HG02610 (cell line): ENCODE data around the gene BACE1-AS.

Experiments
- ATAC-seq: cut with Tn5 transposase; IDR thresholded peaks from one replicate; pipeline ENCODE4 v1.9.1; 2021; ENCODE audit warnings: mild to moderate bottlenecking, moderate library complexity; ENCODE audit not compliant: unreplicated experiment

BACE1-AS gene

GRCh38 chr11:117289795-117290194, 1.4 kb upstream of the BACE1-AS start:
- ATAC-seq = no peak

GRCh38 chr11:117292616-117293015, 1.5 kb downstream of the BACE1-AS start:
- no peak for ATAC-seq

DNA sequence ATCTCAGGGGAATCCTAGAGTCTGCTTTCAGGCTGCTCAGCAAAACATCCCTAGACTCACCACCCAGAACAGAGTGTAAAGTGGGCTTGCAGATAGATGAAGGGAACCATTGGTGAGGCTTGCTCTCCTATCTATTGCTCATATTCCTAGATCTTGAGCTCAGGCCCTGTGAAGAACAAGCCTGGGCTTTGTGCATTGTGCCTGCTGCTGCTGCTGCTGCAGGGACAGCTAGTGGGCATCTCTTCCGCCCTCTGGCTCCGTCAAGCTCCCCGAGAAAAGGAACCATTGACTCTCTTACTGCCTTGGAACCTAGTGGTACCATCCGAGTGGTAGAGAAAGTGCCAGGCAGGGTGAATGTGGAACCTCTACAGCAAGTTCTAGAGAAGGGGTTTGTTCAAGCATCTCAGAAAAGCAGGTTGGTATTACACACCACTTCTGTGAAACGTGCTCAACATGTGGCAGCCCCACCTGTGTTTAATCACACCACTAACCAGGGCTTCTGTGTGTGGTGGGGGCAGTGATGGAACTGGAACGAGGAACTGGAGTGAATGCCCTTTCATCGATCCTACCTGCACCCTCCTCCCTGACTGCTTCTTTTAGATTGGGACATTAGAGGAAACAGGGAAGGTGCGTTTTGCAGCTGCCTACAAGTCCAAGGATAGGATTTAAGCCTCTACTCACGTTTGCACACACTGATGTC, 4.4 kb downstream of the BACE1-AS start:
- ATAC-seq = no peak

DNA sequence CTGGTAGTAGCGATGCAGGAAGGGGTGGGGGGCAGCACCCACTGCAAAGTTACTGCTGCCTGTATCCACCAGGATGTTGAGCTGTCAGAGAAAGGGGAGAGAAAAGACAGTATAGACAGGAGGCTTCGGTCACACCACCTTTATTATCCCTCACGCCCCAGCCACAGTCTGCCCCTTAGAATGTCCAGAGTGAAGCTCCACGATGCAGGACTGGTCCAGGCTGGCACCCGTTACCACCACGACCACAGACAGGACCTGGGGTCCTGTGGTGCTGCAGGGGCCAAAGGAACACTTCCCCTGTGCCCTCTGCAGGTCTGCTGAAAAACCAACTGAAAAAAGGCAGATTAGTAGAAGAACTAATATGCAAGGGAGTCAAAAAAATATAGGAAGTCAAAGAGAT, 5.7 kb downstream of the BACE1-AS start:
- ATAC-seq = no peak

DNA sequence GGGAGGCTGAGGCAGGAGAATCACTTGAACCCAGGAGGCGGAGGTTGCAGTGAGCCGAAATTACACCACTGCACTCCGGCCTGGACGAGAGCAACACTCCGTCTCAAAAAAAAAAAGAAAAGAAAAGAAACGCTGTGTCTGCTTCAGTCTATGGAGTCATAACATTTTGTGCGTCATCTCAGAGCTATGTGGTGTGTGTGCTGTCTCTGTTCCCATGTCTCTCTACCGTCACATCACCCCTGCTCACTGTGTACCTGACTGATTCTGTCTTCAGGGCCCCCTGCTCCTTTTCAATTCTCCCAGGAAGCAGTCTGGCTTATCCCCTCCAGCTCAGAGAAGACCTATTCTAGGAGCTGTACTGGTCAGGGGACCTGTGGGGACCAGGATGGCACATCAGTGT, 7.0 kb downstream of the BACE1-AS start:
- no peak for ATAC-seq

DNA sequence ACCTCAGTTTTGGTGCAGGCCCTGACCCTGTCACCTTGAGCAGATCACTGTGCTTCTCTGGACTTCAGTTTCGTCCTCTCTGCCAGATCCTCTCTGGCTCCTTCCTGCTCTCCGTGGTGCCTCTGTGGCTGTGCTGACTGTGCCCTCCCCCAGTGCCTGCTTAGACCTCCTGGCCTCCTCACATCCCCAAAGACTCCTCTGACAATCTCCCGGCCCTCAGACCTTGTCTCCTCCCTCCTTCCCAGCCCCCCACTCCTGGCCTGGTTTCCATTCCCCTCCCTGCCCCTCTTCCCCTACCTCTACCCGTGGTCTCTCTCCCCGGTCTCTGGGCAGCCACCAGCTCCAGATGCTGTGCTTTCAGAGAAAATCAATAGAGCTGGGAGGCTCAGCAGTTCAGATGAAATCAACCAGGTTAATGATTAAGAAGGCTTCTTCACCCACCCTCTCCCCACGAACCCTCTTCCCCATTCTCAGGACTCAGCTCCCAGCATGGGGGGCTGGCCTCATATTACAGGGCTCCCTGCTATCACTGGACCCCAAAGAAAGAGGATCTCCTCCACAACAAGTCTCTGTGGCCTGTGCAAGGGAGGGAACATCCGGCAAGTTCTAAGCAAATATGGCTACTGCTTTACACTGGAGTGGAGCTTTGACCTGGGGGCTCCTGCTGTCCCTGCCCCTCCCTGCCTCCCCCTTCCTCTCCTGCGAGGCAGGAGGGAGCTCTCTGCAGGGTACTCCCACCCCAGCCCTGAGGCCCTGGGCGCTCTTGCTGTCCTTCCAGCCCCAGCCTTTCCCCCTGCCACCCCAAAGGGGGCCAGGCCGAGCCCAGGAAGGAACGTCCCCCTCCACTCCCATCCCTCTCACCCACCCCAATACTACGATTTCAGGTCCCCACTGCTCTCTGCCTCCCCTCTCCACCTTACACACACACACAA, 8.5 kb downstream of the BACE1-AS start:
- ATAC-seq = no peak

DNA sequence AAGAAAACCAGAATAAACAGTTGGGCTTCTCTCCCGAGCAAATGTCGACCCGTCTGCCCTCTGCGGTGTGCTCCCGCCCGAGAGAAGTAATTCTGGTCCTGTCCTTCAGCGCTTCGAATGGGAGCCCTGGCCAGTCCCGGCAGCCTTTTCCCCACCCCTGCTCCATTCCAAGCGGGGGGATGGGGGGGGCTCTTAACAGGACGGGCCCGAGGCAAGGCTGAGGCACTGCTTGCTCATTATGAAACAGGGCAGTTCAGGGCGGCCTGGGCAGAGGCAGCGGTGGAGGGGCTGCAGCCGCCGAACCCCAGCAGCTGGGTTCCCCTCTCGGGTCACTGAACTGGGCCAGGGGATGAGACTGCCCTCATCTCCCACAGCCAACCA, 9.1 kb downstream of the BACE1-AS start:
- no peak for ATAC-seq

- ATAC-seq = no peak
Measured at GRCh38 chr11:117300773-117301172, 9.6 kb downstream of the BACE1-AS start.

DNA sequence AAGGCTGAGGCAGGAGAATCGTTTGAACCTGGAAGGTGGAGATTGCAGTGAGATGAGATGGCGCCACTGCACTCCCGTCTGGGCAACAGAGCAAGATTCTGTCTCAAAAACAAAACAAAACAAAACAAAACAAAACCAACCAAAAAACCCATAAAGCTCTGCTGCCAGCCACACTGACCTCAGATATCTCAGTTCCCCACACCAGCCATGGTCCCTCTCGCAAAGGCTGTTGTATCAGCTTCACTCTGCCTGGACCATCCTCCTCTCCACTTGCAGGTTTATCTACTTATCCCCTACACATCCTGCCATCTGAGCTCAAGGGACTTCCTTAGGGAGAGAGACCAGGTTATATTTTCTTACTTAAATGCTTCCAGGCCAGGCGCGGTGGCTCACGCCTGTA, 11.1 kb downstream of the BACE1-AS start:
- ATAC-seq = no peak

GRCh38 chr11:117303101-117303500, 12.0 kb downstream of the BACE1-AS start:
- no peak for ATAC-seq

DNA sequence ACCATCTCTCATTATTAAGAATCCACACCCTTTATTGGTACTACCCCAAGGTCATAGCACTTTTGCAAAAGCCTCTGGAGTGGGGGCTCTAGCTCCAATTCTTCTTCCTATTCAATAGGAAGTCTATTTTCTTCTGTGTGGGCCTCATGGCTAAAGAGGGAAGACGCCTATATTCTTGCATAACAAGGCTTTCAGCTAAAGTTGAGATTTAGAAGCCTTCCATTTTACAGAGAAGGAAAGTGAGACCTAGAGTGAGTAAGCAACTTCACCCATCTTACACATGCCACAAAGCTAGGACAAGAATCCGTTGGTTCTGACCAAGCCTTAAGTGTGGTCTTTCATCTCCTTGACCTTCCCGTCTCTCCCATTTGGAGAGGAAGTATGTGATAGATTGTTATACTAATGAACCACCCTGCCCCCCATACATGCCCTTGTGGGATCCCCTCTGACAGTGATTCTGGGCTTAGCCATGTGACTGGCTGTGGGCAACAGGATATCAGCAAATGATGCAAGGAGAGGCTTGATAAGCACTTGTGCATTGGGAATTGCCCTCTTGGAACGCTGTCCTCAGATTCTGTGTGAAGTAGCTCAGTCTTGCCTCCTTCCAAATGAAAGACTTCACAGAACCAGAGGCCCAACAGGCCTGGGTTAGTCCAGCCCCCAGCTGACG, 12.6 kb downstream of the BACE1-AS start:
- ATAC-seq = no peak

DNA sequence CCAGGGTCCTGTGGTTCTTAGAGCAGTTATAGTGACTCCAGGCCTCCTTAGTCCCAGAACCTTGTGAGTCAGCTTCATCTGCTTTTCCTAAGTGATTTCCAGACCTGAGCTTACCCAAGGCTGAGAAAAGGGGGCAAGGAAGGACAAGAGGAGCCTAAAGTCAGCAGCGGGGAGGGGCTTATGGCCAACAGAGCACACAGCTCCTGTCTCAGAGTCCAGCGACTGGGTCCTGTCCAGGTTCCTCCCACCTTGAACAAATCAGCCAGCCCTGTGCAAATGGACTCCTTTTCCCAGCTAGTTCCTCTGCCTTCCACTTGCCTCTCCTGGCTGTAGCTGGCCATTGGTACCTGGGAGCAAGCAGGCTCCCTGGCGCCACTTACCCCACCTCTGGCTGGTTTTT, 14.0 kb downstream of the BACE1-AS start:
- no peak for ATAC-seq

DNA sequence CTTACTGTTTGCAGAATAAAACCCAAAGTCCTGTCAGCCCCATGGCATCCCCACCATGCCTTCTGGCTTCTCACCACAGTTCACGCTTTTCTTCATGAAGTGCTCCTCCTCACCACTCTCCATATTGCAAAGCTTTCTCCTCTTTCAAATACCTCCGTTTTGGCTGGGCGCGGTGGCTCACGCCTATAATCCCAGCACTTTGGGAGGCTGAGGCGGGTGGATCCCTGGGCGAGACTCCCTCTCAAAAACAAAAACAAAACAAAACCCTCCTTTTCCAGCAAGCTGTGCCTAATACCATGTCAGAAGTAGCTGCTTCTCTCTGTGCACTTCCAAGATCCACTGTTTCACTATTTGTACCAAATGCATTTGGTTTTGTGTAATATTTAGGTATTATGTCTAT, 18.2 kb downstream of the BACE1-AS start:
- ATAC-seq = no peak

DNA sequence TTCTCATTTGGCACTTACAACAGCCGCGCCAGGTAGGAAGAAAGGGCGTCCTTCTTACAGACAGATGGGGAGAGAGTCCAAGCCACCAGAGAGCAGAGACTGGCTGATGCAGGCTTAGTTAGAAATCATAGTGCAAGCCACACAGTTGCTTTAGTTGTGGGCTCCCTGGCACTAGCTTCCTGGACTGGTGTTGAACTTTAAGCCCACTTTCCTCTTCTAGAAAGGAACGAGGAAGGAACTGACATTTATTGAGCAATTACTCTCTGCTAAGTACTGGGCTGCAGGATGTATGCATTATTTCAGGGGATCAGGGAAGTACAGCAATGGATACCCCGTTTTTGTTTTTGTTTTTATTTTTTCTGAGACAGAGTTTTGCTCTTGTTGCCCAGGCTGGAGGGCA, 21.9 kb downstream of the BACE1-AS start:
- ATAC-seq = no peak

GRCh38 chr11:117313828-117314768, 23.0 kb downstream of the BACE1-AS start:
- ATAC-seq = no peak

GRCh38 chr11:117314840-117315239, 23.7 kb downstream of the BACE1-AS start:
- ATAC-seq = no peak

GRCh38 chr11:117315285-117316196, 24.4 kb downstream of the BACE1-AS start:
- ATAC-seq = no peak

GRCh38 chr11:117316197-117316961, 25.2 kb downstream of the BACE1-AS start, which contains the start of gene BACE1:
Gene BACE1 (minus strand): TSS chr11:117316256. CDS start chr11:117315795, 461 bp downstream.
- no peak for ATAC-seq

DNA sequence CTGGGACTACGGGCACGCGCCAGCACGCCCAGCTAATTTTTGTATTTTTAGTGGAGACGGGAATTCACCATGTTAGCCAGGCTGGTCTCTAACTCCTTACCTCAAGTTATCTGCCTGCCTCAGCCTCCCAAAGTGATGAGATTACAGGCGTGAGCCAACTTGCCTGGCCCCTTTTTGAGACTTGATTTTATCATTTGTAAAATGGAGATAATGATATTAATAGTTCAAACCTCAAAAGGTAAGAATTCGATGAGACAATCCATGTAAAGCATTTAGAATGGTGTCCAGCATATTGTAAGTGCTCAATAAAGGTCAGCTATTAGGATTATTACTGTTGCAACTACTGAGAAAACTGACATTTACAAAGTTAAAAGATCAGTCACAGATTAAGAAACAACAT, 27.6 kb downstream of the BACE1-AS start:
- ATAC-seq = no peak
